SW480 (cell line): ENCODE results near the gene LRRC4.

Experiments
- DNase-seq: peaks from one replicate; pipeline ENCODE4 v3.0.0-alpha.2; 2016; ENCODE audit warnings: low spot score

Gene LRRC4

GRCh38 chr7:128030654-128031611, at the start of gene LRRC4:
Gene LRRC4 (minus strand): TSS chr7:128031437. CDS start chr7:128030640, 797 bp downstream.
- no peak for DNase-seq

- no peak for DNase-seq
Measured at GRCh38 chr7:128080169-128080568, 48.9 kb upstream of the LRRC4 start.

- DNase-seq = no peak
Measured at GRCh38 chr7:128078309-128078708, 47.1 kb upstream of the LRRC4 start.

GRCh38 chr7:128076796-128077271, 45.6 kb upstream of the LRRC4 start:
- no peak for DNase-seq

- no peak for DNase-seq
Measured at GRCh38 chr7:128076196-128076795, 45.1 kb upstream of the LRRC4 start.

- DNase-seq = no peak
Measured at GRCh38 chr7:128075242-128076095, 44.2 kb upstream of the LRRC4 start.

- DNase-seq = no peak
Measured at GRCh38 chr7:128074736-128075135, 43.5 kb upstream of the LRRC4 start.

- DNase-seq = no peak
Measured at GRCh38 chr7:128074336-128074735, 43.1 kb upstream of the LRRC4 start.

GRCh38 chr7:128073671-128074310, 42.6 kb upstream of the LRRC4 start:
- no peak for DNase-seq

- no peak for DNase-seq
Measured at GRCh38 chr7:128071801-128072200, 40.6 kb upstream of the LRRC4 start.

GRCh38 chr7:128071376-128071775, 40.1 kb upstream of the LRRC4 start:
- no peak for DNase-seq

- DNase-seq = no peak
Measured at GRCh38 chr7:128069373-128070364, 38.4 kb upstream of the LRRC4 start.

- DNase-seq = no peak
Measured at GRCh38 chr7:128068785-128069184, 37.5 kb upstream of the LRRC4 start.

GRCh38 chr7:128067983-128068382, 36.7 kb upstream of the LRRC4 start:
- no peak for DNase-seq

GRCh38 chr7:128066858-128067257, 35.6 kb upstream of the LRRC4 start:
- no peak for DNase-seq

- DNase-seq = no peak
Measured at GRCh38 chr7:128066395-128066794, 35.2 kb upstream of the LRRC4 start.

- no peak for DNase-seq
Measured at GRCh38 chr7:128065872-128066271, 34.6 kb upstream of the LRRC4 start.

- no peak for DNase-seq
Measured at GRCh38 chr7:128063088-128063487, 31.9 kb upstream of the LRRC4 start.

- DNase-seq = no peak
Measured at GRCh38 chr7:128060018-128060417, 28.8 kb upstream of the LRRC4 start.
